Bronchial epithelial cell (primary cell): Measurements from ENCODE around the gene ZNF816. TPM values are rescaled to one million over a fixed set of nuclear protein-coding genes. Genes with fewer than 3 reads are reported as not detected.

Experiments
- DNase-seq: peaks from one replicate; pipeline ENCODE4 v3.0.0-alpha.2; 2010; ENCODE audit warnings: low read depth
- FAIRE-seq: peaks from 2 replicates; lab custom pipeline; 2011; peaks lifted over from hg19 to GRCh38; lab: Jason Lieb, UNC
- H3K27me3 ChIP-seq: 2 replicates; pipeline ENCODE4 v1.5.1; 2011; ENCODE audit warnings: low read length; ENCODE audit not compliant: control insufficient read depth, insufficient read depth
- H3K36me3 ChIP-seq: 2 replicates; pipeline ENCODE4 v1.5.1; 2011; ENCODE audit warnings: low read length; ENCODE audit not compliant: control insufficient read depth, insufficient read depth
- H3K4me3 ChIP-seq: 2 replicates; pipeline ENCODE4 v1.5.1; 2011; ENCODE audit warnings: mild to moderate bottlenecking, low read depth, low read length, control low read depth
- total RNA-seq: library from RNA; depleted of rRNA; stranded (reverse); fragments of >200 nt; gene quantifications from 2 replicates; pipeline ENCODE4 v1.2.1, GENCODE V29; 2014
- TF ChIP-seq, protein P1 (sequence below): IDR thresholded peaks from 2 replicates; pipeline ENCODE4 v1.5.1; 2011; ENCODE audit warnings: mild to moderate bottlenecking, moderate library complexity, low read length, control low read depth, inconsistent platforms; ENCODE audit not compliant: insufficient read depth, severe bottlenecking

ZNF816 gene
- total RNA-seq, 1 donor from 2014 or later: 24.0 TPM

DNA sequence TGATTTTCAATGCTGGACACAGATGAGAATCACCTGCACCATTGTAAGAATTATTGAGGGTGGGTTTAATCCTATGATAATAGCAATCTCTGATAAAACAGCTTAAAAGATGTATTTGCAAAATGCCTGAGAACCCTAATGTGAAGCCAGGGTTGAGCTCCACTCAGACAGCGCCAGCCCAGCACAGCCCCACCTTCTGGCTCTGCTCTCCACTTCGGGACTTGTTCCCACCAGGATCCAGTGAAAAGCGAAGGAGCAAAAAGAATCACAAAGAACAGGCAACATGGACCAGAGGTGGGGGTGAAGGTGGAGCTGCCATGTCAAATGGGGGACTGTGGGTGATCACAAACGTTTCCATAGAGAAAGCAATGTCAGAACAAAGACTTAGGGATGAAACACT, 18.6 kb upstream of the ZNF816 start:
- FAIRE-seq (no peak), DNase-seq (no peak)
- TF ChIP-seq, protein P1, sequence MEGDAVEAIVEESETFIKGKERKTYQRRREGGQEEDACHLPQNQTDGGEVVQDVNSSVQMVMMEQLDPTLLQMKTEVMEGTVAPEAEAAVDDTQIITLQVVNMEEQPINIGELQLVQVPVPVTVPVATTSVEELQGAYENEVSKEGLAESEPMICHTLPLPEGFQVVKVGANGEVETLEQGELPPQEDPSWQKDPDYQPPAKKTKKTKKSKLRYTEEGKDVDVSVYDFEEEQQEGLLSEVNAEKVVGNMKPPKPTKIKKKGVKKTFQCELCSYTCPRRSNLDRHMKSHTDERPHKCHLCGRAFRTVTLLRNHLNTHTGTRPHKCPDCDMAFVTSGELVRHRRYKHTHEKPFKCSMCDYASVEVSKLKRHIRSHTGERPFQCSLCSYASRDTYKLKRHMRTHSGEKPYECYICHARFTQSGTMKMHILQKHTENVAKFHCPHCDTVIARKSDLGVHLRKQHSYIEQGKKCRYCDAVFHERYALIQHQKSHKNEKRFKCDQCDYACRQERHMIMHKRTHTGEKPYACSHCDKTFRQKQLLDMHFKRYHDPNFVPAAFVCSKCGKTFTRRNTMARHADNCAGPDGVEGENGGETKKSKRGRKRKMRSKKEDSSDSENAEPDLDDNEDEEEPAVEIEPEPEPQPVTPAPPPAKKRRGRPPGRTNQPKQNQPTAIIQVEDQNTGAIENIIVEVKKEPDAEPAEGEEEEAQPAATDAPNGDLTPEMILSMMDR: no peak
- H3K36me3 ChIP-seq: no peaks in the 10 kb centered on the region
- H3K4me3 ChIP-seq: no peak overlapping the region
- no peaks in the 10 kb centered on the region for H3K27me3 ChIP-seq

DNA sequence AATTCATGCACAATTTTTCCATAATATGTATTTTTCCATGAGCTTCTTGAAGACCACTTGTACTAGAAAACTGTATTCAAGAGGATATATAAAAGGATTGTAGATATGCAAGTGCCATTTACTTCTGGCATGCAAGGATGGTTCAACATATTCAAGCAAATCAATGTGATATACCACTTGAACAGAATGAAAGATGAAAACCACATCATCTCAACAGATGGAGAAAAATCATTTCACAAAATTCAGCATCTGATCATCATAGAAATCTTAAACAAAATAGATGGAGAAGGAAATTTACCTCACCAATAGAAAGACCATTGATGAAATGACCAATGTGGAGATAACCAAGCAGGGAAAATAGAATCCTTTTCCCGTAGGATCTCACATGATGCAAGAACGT, 5.1 kb upstream of the ZNF816 start:
- DNase-seq: no peak
- TF ChIP-seq, protein P1: no peak
- Histone ChIP-seq H3K4me3 (no peak overlapping the region), H3K27me3 (no peaks in the 10 kb centered on the region), H3K36me3 (no peaks in the 10 kb centered on the region)
- no peak for FAIRE-seq

DNA sequence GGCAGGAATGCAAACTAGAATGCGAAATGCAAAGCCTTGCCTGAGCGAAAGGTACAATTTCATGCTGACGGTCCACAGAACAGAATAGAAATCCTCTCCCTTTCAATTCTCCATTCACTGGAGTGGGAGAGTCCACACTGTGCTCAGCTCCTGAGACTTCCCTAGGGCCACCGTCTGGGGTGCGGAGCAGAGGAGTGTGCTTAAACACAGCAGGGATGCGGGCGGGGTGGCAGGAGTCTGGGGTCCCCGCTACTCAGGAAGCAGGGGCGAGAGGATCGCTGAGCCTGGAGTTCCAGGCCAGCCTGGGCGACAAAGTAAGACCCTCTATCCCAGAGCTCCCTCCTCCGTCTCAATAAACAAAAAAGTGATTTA, 552 bp upstream of the ZNF816 start:
- DNase-seq (no peak), FAIRE-seq (no peak)
- Histone ChIP-seq H3K36me3 (no peaks in the 10 kb centered on the region), H3K27me3 (no peaks in the 10 kb centered on the region), H3K4me3 (peak overlapping the region; percentile 53)
- TF ChIP-seq, protein P1: no peak

DNA sequence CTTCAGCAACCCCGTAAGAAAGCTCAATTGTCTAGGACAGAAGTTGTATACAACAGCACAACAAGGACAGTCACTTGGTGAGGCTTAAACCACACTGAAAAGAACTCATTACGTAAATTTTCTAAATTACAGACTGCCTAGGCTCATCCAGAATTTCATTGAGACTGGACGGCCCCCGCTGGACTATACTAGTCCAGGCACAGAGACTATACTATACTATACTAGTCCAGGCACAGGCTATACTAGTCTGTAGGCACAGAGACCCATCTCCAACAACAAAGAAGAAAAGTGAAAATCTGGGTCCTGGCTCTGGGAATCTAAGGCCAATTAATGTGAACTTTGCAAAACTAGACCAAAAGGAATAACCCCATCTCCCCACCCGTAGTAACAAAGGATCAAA, 700 bp downstream of the ZNF816 start:
- H3K36me3 ChIP-seq: no peaks in the 10 kb centered on the region
- H3K4me3 ChIP-seq: peak overlapping the region; percentile 53
- FAIRE-seq: no peak
- DNase-seq: no peak
- no peaks in the 10 kb centered on the region for H3K27me3 ChIP-seq
- TF ChIP-seq, protein P1: no peak

DNA sequence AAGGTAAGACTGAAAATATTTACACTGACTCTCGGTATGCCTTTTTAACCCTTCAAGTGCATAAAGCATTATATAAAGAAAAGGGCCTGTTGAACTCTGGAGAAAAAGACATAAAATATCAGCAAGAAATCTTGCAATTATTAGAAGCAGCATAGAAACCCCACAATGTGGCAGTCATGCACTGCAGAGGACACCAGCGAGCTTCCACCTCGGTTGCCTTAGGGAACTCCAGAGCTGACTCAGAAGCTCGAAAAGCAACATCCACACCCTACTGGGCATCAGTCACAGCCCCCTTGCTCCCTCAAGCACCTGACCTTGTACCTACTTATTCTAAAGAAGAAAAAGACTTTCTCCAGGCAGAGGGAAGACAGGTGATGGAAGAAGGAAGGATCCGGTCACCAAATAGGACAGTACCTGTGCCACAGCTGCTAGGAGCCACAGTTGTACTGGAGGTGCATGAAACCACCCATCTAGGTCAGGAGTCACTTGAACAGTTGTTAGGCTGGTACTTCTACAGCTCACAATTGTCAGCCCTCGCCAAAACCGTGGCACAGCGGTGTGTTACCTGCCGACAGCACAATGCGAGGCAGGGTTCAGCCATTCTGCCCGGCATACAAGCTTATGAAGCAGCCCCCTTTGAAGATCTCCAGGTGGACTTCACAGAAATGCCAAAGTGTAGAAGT, 2.9 kb downstream of the ZNF816 start:
- TF ChIP-seq, protein P1: no peak
- peaks cover 5% of the 10 kb centered on the region for H3K36me3 ChIP-seq
- no peak overlapping the region for H3K4me3 ChIP-seq
- FAIRE-seq: no peak
- peak; percentile 46 for DNase-seq
- no peaks in the 10 kb centered on the region for H3K27me3 ChIP-seq

DNA sequence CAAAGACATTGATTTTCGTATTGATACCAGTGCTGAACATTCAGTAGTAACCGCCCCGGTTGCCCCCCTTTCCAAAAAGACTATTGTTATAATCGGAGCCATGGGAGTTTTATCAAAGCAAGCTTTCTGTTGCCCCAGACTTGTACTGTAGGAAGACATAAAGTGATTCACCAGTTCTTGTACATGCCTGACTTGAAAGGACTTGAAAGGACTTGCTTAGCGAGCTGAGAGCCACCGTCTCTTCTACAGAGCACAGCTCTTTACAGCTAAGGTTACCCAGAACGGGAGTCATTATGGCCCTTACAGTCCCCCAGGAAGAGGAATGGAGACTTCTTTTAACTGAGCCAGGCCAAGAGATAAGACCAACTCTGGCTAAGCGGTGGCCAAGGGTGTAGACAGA, 5.1 kb downstream of the ZNF816 start:
- TF ChIP-seq, protein P1: no peak
- DNase-seq: peak; percentile 86
- no peak for FAIRE-seq
- no peak overlapping the region for H3K4me3 ChIP-seq
- peaks cover 8% of the 10 kb centered on the region for H3K36me3 ChIP-seq
- no peaks in the 10 kb centered on the region for H3K27me3 ChIP-seq
